ENCODE data around the gene CASR.

The CASR gene

GRCh38 chr3:122208579-122208978 is 25.1 kb downstream of the CASR start:
- Histone ChIP-seq H3K9me3 (ENCODE audit: control insufficient read depth, insufficient read depth, low read depth, low read length) (no peaks in the 10 kb centered on the region), H3K27ac (ENCODE audit: extremely low read depth, low read depth, low read length) (no peak overlapping the region), H3K4me3 (ENCODE audit: low read depth, low read length) (no peak overlapping the region), H3K4me1 (ENCODE audit: control insufficient read depth, insufficient read depth, low read length) (no peaks in the 10 kb centered on the region), H3K36me3 (ENCODE audit: control insufficient read depth in 2 of 2, insufficient read depth in 1 of 2, low read length in 2 of 2) (no peaks in the 10 kb centered on the region)
- ChIA-PET CTCF (no interaction called here), POLR2A (no interaction called here)
- TF ChIP-seq ZNF223 (tag by site-specific recombination; IDR thresholded peaks at IDR 0.05) (no peak), ZNF623 (tag by site-specific recombination; IDR thresholded peaks at IDR 0.05) (no peak), KLF8 (tag by site-specific recombination; IDR thresholded peaks at IDR 0.05) (no peak), WT1 (tag by site-specific recombination; IDR thresholded peaks at IDR 0.05) (no peak)
- TF ChIP-seq, protein P1, sequence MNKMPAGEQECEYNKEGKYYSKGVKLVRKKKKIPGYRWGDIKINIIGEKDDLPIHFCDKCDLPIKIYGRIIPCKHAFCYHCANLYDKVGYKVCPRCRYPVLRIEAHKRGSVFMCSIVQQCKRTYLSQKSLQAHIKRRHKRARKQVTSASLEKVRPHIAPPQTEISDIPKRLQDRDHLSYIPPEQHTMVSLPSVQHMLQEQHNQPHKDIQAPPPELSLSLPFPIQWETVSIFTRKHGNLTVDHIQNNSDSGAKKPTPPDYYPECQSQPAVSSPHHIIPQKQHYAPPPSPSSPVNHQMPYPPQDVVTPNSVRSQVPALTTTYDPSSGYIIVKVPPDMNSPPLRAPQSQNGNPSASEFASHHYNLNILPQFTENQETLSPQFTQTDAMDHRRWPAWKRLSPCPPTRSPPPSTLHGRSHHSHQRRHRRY (tag by site-specific recombination; IDR thresholded peaks at IDR 0.05) = no peak

DNA sequence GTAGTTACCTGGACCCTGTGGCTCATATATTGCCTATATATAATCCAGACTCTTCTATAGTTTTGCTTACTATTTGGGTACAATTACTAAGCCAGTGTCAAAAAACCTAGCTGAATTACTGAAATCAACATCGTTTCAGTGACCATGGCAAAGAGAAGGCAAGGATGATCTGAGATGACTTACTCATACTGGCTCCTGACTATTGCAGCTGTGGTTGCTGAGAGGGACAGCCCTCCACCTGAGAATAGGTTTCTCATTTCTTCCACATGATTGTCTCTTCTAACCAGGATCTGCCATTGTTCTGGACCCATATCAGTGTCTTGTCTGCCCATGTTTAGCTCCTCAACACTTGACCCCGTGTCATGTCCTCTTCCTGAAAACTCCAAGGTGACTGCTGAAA is 30.2 kb downstream of the CASR start:
- Histone ChIP-seq H3K4me1 (ENCODE audit: control insufficient read depth, insufficient read depth, low read length) (no peaks in the 10 kb centered on the region), H3K4me3 (ENCODE audit: low read depth, low read length) (no peak overlapping the region), H3K9me3 (ENCODE audit: control insufficient read depth, insufficient read depth, low read depth, low read length) (no peaks in the 10 kb centered on the region), H3K27ac (ENCODE audit: extremely low read depth, low read depth, low read length) (no peak overlapping the region), H3K36me3 (ENCODE audit: control insufficient read depth in 2 of 2, insufficient read depth in 1 of 2, low read length in 2 of 2) (no peaks in the 10 kb centered on the region)
- CTCF ChIA-PET = no interaction called here
- POLR2A ChIA-PET = no interaction called here
- TF ChIP-seq ZNF223 (tag by site-specific recombination; IDR thresholded peaks at IDR 0.05) (no peak), HOXA7 (CRISPR knock-in tag; IDR thresholded peaks at IDR 0.05; ENCODE audit: borderline replicate concordance) (no peak), ZNF266 (tag by site-specific recombination; IDR thresholded peaks at IDR 0.05; ENCODE audit: low read depth) (no peak), ZNF112 (tag by site-specific recombination; IDR thresholded peaks at IDR 0.05) (no peak), ZBTB10 (tag by site-specific recombination; IDR thresholded peaks at IDR 0.05) (no peak), ZNF2 (tag by site-specific recombination; IDR thresholded peaks at IDR 0.05) (no peak), ZNF670 (tag by site-specific recombination; IDR thresholded peaks at IDR 0.05; ENCODE audit: low read depth) (no peak), ZSCAN5A (tag by site-specific recombination; IDR thresholded peaks at IDR 0.05) (no peak), SALL2 (tag by site-specific recombination; IDR thresholded peaks at IDR 0.05; ENCODE audit: borderline replicate concordance) (no peak), ZNF792 (tag by site-specific recombination; IDR thresholded peaks at IDR 0.05) (no peak), ZNF140 (tag by site-specific recombination; IDR thresholded peaks at IDR 0.05) (no peak), IKZF3 (tag by site-specific recombination; IDR thresholded peaks at IDR 0.05) (no peak), ZNF747 (tag by site-specific recombination; IDR thresholded peaks at IDR 0.05) (no peak), HOXD13 (CRISPR knock-in tag; IDR thresholded peaks at IDR 0.05; ENCODE audit: borderline replicate concordance) (no peak), ZNF677 (tag by site-specific recombination; IDR thresholded peaks at IDR 0.05) (no peak), AEBP2 (tag by site-specific recombination; IDR thresholded peaks at IDR 0.05; ENCODE audit: borderline replicate concordance) (no peak)
- TF ChIP-seq, protein P2, sequence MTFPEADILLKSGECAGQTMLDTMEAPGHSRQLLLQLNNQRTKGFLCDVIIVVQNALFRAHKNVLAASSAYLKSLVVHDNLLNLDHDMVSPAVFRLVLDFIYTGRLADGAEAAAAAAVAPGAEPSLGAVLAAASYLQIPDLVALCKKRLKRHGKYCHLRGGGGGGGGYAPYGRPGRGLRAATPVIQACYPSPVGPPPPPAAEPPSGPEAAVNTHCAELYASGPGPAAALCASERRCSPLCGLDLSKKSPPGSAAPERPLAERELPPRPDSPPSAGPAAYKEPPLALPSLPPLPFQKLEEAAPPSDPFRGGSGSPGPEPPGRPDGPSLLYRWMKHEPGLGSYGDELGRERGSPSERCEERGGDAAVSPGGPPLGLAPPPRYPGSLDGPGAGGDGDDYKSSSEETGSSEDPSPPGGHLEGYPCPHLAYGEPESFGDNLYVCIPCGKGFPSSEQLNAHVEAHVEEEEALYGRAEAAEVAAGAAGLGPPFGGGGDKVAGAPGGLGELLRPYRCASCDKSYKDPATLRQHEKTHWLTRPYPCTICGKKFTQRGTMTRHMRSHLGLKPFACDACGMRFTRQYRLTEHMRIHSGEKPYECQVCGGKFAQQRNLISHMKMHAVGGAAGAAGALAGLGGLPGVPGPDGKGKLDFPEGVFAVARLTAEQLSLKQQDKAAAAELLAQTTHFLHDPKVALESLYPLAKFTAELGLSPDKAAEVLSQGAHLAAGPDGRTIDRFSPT (tag by site-specific recombination; IDR thresholded peaks at IDR 0.05) = no peak
- TF ChIP-seq, protein P3, sequence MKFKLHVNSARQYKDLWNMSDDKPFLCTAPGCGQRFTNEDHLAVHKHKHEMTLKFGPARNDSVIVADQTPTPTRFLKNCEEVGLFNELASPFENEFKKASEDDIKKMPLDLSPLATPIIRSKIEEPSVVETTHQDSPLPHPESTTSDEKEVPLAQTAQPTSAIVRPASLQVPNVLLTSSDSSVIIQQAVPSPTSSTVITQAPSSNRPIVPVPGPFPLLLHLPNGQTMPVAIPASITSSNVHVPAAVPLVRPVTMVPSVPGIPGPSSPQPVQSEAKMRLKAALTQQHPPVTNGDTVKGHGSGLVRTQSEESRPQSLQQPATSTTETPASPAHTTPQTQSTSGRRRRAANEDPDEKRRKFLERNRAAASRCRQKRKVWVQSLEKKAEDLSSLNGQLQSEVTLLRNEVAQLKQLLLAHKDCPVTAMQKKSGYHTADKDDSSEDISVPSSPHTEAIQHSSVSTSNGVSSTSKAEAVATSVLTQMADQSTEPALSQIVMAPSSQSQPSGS (tag by site-specific recombination; IDR thresholded peaks at IDR 0.05; ENCODE audit: low read depth) = no peak
- TF ChIP-seq, protein P4, sequence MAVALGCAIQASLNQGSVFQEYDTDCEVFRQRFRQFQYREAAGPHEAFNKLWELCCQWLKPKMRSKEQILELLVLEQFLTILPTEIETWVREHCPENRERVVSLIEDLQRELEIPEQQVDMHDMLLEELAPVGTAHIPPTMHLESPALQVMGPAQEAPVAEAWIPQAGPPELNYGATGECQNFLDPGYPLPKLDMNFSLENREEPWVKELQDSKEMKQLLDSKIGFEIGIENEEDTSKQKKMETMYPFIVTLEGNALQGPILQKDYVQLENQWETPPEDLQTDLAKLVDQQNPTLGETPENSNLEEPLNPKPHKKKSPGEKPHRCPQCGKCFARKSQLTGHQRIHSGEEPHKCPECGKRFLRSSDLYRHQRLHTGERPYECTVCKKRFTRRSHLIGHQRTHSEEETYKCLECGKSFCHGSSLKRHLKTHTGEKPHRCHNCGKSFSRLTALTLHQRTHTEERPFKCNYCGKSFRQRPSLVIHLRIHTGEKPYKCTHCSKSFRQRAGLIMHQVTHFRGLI (tag by site-specific recombination; IDR thresholded peaks at IDR 0.05) = no peak
